PC-3 (cell line): ENCODE measurements around the gene TXNDC5.

Experiments used
- EZH2 ChIP-seq: fragments of 300-600 bp; sonication (generic); IDR thresholded peaks from one replicate; pipeline ENCODE4 v1.6.1; 2017; ENCODE audit warnings: antibody characterized with exemption, mild to moderate bottlenecking, low read length; ENCODE audit not compliant: unreplicated experiment
- TF ChIP-seq, protein P1 (sequence below): fragments of 300-600 bp; sonication (generic); conservative IDR thresholded peaks from 2 replicates; pipeline ENCODE4 v1.5.1; 2017; ENCODE audit warnings: antibody characterized with exemption, low read depth, mild to moderate bottlenecking, low read length

GRCh38 chr6:7921632-7922092 lies 11.1 kb upstream of the TXNDC5 start:
- TF ChIP-seq EZH2, result no peak
- TF ChIP-seq, protein P1, sequence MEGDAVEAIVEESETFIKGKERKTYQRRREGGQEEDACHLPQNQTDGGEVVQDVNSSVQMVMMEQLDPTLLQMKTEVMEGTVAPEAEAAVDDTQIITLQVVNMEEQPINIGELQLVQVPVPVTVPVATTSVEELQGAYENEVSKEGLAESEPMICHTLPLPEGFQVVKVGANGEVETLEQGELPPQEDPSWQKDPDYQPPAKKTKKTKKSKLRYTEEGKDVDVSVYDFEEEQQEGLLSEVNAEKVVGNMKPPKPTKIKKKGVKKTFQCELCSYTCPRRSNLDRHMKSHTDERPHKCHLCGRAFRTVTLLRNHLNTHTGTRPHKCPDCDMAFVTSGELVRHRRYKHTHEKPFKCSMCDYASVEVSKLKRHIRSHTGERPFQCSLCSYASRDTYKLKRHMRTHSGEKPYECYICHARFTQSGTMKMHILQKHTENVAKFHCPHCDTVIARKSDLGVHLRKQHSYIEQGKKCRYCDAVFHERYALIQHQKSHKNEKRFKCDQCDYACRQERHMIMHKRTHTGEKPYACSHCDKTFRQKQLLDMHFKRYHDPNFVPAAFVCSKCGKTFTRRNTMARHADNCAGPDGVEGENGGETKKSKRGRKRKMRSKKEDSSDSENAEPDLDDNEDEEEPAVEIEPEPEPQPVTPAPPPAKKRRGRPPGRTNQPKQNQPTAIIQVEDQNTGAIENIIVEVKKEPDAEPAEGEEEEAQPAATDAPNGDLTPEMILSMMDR, result no peak
